NB4 (cell line): Measurements from ENCODE around the gene SPATA16.
A peak's percentile ranks its signal among the peaks of the same experiment; 100 is the strongest.

Source experiments
- DNase-seq: peaks from one replicate; pipeline ENCODE4 v3.0.0; 2010; ENCODE audit warnings: low read depth
- H3K4me3 ChIP-seq: one replicate; pipeline ENCODE4 v1.5.1; 2011; ENCODE audit warnings: mild to moderate bottlenecking, low read depth, low read length, moderate library complexity
- MYC ChIP-seq: IDR thresholded peaks from 2 replicates; pipeline ENCODE4 v1.6.1; 2011; ENCODE audit warnings: low read depth, low read length
- POLR2A ChIP-seq: IDR thresholded peaks from 2 replicates; pipeline ENCODE4 v1.6.1; 2011; ENCODE audit warnings: mild to moderate bottlenecking; ENCODE audit not compliant: insufficient read length; ENCODE audit errors: extremely low read depth
- TF ChIP-seq, protein P1 (sequence below): IDR thresholded peaks from one replicate; pipeline ENCODE4 v1.5.1; 2012; ENCODE audit warnings: low read depth, low read length
- TF ChIP-seq, protein P2 (sequence below): IDR thresholded peaks from 2 replicates; pipeline ENCODE4 v1.6.1; 2011; ENCODE audit warnings: low read depth, low read length

Gene SPATA16

DNA sequence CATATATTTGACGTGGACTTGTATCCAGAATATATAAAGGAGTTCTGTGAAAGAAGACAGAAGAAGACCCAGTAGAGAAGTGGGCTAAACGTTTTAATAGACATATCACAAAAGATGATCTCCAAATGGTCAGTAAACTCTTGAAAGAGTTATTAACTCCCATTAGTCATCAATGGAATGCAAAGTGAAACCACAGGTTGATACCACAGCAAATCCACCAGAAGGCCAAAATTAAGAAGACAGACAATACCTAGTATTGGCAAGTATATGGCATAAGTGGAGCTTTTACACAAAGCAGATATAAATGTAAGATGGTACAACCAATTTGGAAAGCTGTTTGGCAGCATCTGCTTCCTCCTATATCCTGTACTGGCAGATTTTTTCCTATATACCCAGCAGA is 6.0 kb downstream of the SPATA16 start:
- no peak overlapping the region for H3K4me3 ChIP-seq
- no peak for DNase-seq
- TF ChIP-seq, protein P1, sequence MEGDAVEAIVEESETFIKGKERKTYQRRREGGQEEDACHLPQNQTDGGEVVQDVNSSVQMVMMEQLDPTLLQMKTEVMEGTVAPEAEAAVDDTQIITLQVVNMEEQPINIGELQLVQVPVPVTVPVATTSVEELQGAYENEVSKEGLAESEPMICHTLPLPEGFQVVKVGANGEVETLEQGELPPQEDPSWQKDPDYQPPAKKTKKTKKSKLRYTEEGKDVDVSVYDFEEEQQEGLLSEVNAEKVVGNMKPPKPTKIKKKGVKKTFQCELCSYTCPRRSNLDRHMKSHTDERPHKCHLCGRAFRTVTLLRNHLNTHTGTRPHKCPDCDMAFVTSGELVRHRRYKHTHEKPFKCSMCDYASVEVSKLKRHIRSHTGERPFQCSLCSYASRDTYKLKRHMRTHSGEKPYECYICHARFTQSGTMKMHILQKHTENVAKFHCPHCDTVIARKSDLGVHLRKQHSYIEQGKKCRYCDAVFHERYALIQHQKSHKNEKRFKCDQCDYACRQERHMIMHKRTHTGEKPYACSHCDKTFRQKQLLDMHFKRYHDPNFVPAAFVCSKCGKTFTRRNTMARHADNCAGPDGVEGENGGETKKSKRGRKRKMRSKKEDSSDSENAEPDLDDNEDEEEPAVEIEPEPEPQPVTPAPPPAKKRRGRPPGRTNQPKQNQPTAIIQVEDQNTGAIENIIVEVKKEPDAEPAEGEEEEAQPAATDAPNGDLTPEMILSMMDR, result no peak

- DNase-seq, result no peak
- no peak overlapping the region for H3K4me3 ChIP-seq
- TF ChIP-seq POLR2A (no peak), MYC (no peak)
- TF ChIP-seq, protein P2, sequence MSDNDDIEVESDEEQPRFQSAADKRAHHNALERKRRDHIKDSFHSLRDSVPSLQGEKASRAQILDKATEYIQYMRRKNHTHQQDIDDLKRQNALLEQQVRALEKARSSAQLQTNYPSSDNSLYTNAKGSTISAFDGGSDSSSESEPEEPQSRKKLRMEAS, result no peak
- TF ChIP-seq, protein P1, result no peak
Measured at GRCh38 chr3:173128633-173129032, 12.4 kb downstream of the SPATA16 start.

DNA sequence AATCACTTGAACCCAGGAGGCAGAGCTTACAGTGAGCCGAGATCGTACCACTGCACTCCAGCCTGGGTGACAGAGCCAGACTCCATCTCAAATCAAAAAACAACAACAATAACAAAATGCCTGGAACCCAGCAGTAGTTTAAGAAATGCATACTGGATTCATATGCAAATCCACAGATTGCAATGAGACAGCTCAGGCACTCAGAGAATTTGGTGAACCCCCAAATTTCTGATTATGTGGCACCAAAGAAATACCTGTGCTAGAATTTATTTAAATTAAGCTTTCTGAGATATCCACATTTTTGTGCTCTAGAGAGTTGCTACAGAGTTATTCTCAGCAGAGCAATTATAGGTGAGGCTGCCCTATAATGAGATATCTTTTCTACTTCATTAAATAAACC is 29.7 kb downstream of the SPATA16 start:
- TF ChIP-seq, protein P2, result no peak
- TF ChIP-seq MYC (no peak), POLR2A (no peak)
- TF ChIP-seq, protein P1, result no peak
- H3K4me3 ChIP-seq, result no peak overlapping the region
- DNase-seq, result no peak

- TF ChIP-seq, protein P1, result no peak
- TF ChIP-seq MYC, result no peak
- TF ChIP-seq, protein P2, result no peak
- no peak for TF ChIP-seq POLR2A
- H3K4me3 ChIP-seq, result no peak overlapping the region
- DNase-seq, result peak; percentile 13
Measured at GRCh38 chr3:173109143-173109542, 31.9 kb downstream of the SPATA16 start.

DNA sequence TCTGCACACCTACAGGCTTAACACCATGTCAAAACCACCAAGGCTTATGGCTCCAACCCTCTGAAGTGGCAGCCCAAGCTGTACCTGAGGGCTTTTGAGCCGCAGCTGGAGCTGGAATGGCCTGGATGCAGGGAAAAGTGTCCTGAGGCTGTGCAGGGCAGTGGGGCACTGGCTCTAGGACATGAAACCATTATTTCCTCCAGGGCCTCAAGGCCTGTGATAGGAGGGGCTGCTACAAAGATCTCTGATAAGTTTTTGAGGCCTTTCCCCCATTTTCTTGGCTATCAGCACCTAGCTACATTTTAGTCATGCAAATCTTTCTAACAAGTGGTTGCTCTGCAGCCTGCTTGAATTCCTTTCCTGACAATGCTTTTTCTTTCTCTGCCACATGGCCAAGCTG is 37.6 kb downstream of the SPATA16 start:
- H3K4me3 ChIP-seq, result no peak overlapping the region
- TF ChIP-seq, protein P1, result no peak
- TF ChIP-seq POLR2A, result no peak
- no peak for TF ChIP-seq MYC
- TF ChIP-seq, protein P2, result no peak
- no peak for DNase-seq

DNA sequence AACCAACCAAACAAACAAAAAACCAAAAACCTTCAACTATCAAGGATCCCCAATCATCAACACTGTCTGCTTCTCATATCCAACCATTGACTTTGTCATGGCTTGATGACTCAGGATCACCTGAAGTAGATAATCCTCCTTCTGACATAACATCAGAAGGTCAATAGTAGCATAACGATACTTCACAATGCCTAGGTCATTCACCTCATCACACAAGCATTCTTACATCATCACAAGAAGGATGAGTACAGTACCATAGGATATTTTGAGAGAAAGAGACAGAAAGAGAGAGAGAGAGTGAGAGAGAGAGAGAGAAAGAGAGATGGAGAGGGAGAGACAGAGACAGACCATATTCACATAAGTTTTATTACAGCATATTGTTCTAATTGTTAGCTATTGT is 42.1 kb downstream of the SPATA16 start:
- no peak for TF ChIP-seq MYC
- TF ChIP-seq, protein P1, result no peak
- TF ChIP-seq, protein P2, result no peak
- no peak for TF ChIP-seq POLR2A
- H3K4me3 ChIP-seq, result no peak overlapping the region
- DNase-seq, result no peak
